Spleen (tissue), 11 donors: ENCODE data around the gene KRTCAP2. TPM values are rescaled to one million over a fixed set of nuclear protein-coding genes. Genes with fewer than 3 reads are reported as not detected.

ENCODE experiments used
- DNase-seq: peaks from one replicate; pipeline ENCODE4 v3.0.0-alpha.2; 2020
- H3K27ac ChIP-seq, 8 donors: fragments of 200-600 bp; sonication (generic) in 7 of 8; 1 replicate in 4 of 8; 2 replicates in 4 of 8; pipeline versions ENCODE4 v1.5.0 to v1.8.0; 2016 to 2021; ENCODE audit warnings: inconsistent platforms in 4 of 8, mild to moderate bottlenecking in 4 of 8, moderate library complexity in 1 of 8
- H3K27me3 ChIP-seq, 7 donors: fragments of 200-600 bp; sonication (generic) in 6 of 7; replicated peaks in 1 of 7; 1 replicate in 4 of 7; 2 replicates in 3 of 7; pipeline versions ENCODE4 v1.5.0 to v1.8.0; 2016 to 2021; ENCODE audit warnings: inconsistent platforms in 3 of 7, mild to moderate bottlenecking in 1 of 7
- H3K36me3 ChIP-seq, 6 donors: fragments of 200-600 bp; sonication (generic) in 5 of 6; 1 replicate in 4 of 6; 2 replicates in 2 of 6; pipeline versions ENCODE4 v1.5.0 to v1.8.0; 2016 to 2021; ENCODE audit warnings: inconsistent platforms in 2 of 6
- H3K4me1 ChIP-seq, 6 donors: fragments of 200-600 bp; sonication (generic) in 5 of 6; 1 replicate in 3 of 6; 2 replicates in 3 of 6; pipeline versions ENCODE4 v1.5.0 to v1.8.0; 2016 to 2021; ENCODE audit warnings: inconsistent platforms in 3 of 6
- H3K4me3 ChIP-seq, 8 donors: fragments of 200-600 bp; sonication (generic) in 7 of 8; 1 replicate in 4 of 8; 2 replicates in 4 of 8; pipeline versions ENCODE4 v1.5.0 to v1.8.0; 2016 to 2021; ENCODE audit warnings: inconsistent platforms in 4 of 8, mild to moderate bottlenecking in 4 of 8, moderate library complexity in 2 of 8
- H3K9me3 ChIP-seq, 8 donors: fragments of 200-600 bp; sonication (generic) in 7 of 8; 1 replicate in 4 of 8; 2 replicates in 4 of 8; pipeline versions ENCODE4 v1.5.0 to v1.8.0; 2016 to 2021; ENCODE audit warnings: inconsistent platforms in 4 of 8
- POLR2A ChIP-seq, 3 donors: fragments of 450-650 bp; IDR thresholded peaks; one replicate each; pipeline ENCODE4 v1.5.1; 2017; ENCODE audit warnings: antibody characterized with exemption in 3 of 3, mild to moderate bottlenecking in 1 of 3
- POLR2AphosphoS5 ChIP-seq, 3 donors: sonication (generic); formaldehyde crosslinking; IDR thresholded peaks; one replicate each; pipeline ENCODE4 v1.5.1; 2017; ENCODE audit warnings: antibody characterized with exemption in 3 of 3
- WGBS, 5 donors: extraction: QIAGEN DNeasy Blood & Tissue Kit in 3 of 5; methylation state at CpG; one replicate each; pipeline versions ENCODE4 v1.1.5 to v1.1.7; 2013 to 2018; 5-methylcytosine and 5-hydroxymethylcytosine counted together
- intact Hi-C: fragments of 100-400 bp; cut with DNase I; formaldehyde crosslinking; loops from one replicate; pipeline ENCODE4 v1.15.0; 2023; ENCODE audit warnings: low total_unique reads
- polyA plus RNA-seq, 3 donors: library from polyadenylated mRNA; stranded (reverse); fragments of 200-250 nt; gene quantifications; one replicate each; pipeline ENCODE4 v1.2.1, GENCODE V29; 2013
- total RNA-seq, 7 donors: library from RNA; depleted of rRNA in 3 of 7; stranded (reverse); fragments of >200 nt in 3 of 7; fragmentation: NEBNext Ultra II Directional in 4 of 7; extraction: Animal tissue kit (Norgen Biotek cat#: 25700) in 4 of 7; gene quantifications; one replicate each; pipeline versions ENCODE4 v1.1.0 to v1.2.1, GENCODE V29; 2016 to 2021
- TF ChIP-seq, protein P1 (sequence below), 11 experiments: fragments of 200-600 bp in 7 of 11; fragments of 450-650 bp in 4 of 11; sonication (generic) in 4 of 11; IDR thresholded peaks in 8 of 11; conservative IDR thresholded peaks in 3 of 11; 1 replicate in 7 of 11; 2 replicates in 4 of 11; pipeline versions ENCODE4 v1.4.0 to v1.8.0; 2016 to 2021; ENCODE audit warnings: antibody characterized with exemption in 11 of 11, inconsistent platforms in 4 of 11, mild to moderate bottlenecking in 1 of 11
- donor health status: healthy with polysubstance abuse.
- donor health status: DM: no; HTN: no; CAD: no; lungs with moderate emphysema.
- donor health status: DM: no; HTN: no; CAD: no.
- donor health status: Bipolar disorder and iron deficiency.
- donor health status: healthy.
- donor health status: DM: no; HTN: no; CAD: no.
- donor health status: DM: yes; HTN: yes; CAD: no.

The KRTCAP2 gene
- total and polyA plus RNA-seq, 10 donors, result 113 to 203 (median 146) TPM

DNA sequence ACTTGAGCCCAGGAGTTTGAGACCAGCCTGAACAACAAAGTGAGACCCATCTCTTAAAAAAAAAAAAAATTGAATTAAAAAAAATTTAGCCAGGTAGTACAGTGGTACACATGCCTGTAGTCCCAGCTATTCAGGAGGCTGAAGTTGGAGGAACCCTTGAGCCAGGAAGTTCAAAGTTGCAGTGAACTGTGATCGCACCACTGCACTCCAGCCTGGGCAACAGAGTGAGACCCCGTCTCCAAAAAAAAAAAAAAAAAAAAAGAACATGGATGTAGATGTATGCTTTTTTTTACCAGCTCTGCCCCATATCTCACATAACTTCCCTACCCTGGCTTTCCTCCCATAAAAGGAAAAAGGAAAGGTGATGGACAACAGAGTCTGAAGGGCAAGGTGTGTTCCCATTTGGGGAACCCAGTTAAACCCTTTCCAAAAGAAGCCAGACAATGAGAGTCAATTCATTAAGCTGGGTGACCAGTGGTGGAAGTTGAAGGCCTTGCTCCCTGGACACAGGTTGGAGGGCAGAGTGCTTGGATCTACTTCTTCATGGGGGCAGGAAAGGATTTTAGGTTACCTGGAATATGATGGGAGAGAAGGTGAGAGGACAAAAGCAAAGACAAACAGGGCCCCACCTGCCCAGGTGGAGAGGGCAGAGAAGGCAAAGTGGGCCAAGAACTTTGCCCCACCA is 2.9 kb downstream of the KRTCAP2 start:
- intact Hi-C loops, result loop anchor here (10.0 kb wide), 1 partner anchor 55 kb away; no protein-coding TSS in a partner anchor
- Histone ChIP-seq H3K36me3 (peaks cover 0 to 31% (median 17%) of the 10 kb centered on the region in 6 donors), H3K27ac (no peak overlapping the region), H3K9me3 (no peaks in the 10 kb centered on the region), H3K4me3 (no peak overlapping the region), H3K4me1 (peaks cover 21 to 68% (median 53%) of the 10 kb centered on the region in 6 donors), H3K27me3 (peaks cover 0 to 18% (median 15%) of the 10 kb centered on the region in 7 donors)
- DNase-seq, result peak; percentile 6
- 88 to 100% (median 93%) methylated on average over 2 of the region's 2 CpGs for WGBS, 5 donors
- TF ChIP-seq, protein P1, sequence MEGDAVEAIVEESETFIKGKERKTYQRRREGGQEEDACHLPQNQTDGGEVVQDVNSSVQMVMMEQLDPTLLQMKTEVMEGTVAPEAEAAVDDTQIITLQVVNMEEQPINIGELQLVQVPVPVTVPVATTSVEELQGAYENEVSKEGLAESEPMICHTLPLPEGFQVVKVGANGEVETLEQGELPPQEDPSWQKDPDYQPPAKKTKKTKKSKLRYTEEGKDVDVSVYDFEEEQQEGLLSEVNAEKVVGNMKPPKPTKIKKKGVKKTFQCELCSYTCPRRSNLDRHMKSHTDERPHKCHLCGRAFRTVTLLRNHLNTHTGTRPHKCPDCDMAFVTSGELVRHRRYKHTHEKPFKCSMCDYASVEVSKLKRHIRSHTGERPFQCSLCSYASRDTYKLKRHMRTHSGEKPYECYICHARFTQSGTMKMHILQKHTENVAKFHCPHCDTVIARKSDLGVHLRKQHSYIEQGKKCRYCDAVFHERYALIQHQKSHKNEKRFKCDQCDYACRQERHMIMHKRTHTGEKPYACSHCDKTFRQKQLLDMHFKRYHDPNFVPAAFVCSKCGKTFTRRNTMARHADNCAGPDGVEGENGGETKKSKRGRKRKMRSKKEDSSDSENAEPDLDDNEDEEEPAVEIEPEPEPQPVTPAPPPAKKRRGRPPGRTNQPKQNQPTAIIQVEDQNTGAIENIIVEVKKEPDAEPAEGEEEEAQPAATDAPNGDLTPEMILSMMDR (IDR thresholded peaks at IDR 0.05 in 8 of 11, conservative IDR thresholded peaks at IDR 0.05 in 3 of 11), result no peak
- TF ChIP-seq POLR2AphosphoS5 (IDR thresholded peaks at IDR 0.05) (no peak), POLR2A (IDR thresholded peaks at IDR 0.05) (no peak)

DNA sequence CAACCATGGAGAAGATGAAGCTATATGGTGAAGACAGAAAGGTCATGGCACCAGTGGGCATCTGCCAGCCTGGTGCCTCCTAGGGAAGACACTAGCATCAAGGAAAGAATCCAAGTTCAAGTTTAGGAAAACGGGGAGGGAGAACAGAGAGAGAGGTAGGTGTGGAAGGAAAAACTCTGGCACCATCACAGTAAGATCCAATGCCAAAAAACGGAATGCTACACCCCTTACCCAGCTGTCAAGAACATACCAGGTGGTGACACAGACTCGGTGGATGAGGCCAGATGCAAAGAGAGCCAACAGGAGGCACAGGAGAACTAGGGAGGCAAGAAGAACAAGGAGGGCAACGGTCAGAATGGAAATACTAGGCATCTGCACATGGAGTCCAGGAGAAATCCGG is 3.6 kb downstream of the KRTCAP2 start:
- DNase-seq, result peak; percentile 14
- WGBS, 5 donors, result 76 to 93% (median 84%) methylated on average over 5 of the region's 5 CpGs
- H3K4me3 ChIP-seq, result no peak overlapping the region

GRCh38 chr1:155168456-155169210 is 4.5 kb downstream of the KRTCAP2 start:
- peaks cover 0 to 8% (median 0%) of the 10 kb centered on the region in 8 donors for H3K9me3 ChIP-seq
- peaks cover 0 to 31% (median 17%) of the 10 kb centered on the region in 6 donors for H3K36me3 ChIP-seq
- no peak overlapping the region for H3K27ac ChIP-seq
- DNase-seq, result peak; percentile 30
- H3K27me3 ChIP-seq, result peaks cover 0 to 2% (median 1%) of the 10 kb centered on the region in 7 donors
- no peak overlapping the region for H3K4me3 ChIP-seq
- peaks cover 21 to 52% (median 41%) of the 10 kb centered on the region in 6 donors for H3K4me1 ChIP-seq
- intact Hi-C loops, result loop anchor here (2.0 kb wide), 1 partner anchor 78 kb away; no protein-coding TSS in a partner anchor
- TF ChIP-seq POLR2AphosphoS5 (IDR thresholded peaks at IDR 0.05), result no peak
- TF ChIP-seq, protein P1 (IDR thresholded peaks at IDR 0.05 in 8 of 11, conservative IDR thresholded peaks at IDR 0.05 in 3 of 11), result no peak
- no peak for TF ChIP-seq POLR2A (IDR thresholded peaks at IDR 0.05)
- 80 to 93% (median 84%) methylated on average over 10 of the region's 10 CpGs for WGBS, 5 donors

More for the DNA sequence above, 3.6 kb downstream of the KRTCAP2 start:
- Histone ChIP-seq H3K27ac (no peak overlapping the region), H3K9me3 (peaks cover 0 to 5% (median 0%) of the 10 kb centered on the region in 8 donors), H3K4me1 (peaks cover 21 to 61% (median 50%) of the 10 kb centered on the region in 6 donors), H3K27me3 (peaks cover 0 to 11% (median 10%) of the 10 kb centered on the region in 7 donors), H3K36me3 (peaks cover 0 to 31% (median 17%) of the 10 kb centered on the region in 6 donors)
- intact Hi-C loops, result loop anchor here (2.0 kb wide), 1 partner anchor 79 kb away; no protein-coding TSS in a partner anchor
- TF ChIP-seq, protein P1 (IDR thresholded peaks at IDR 0.05 in 8 of 11, conservative IDR thresholded peaks at IDR 0.05 in 3 of 11), result no peak
- TF ChIP-seq POLR2AphosphoS5 (IDR thresholded peaks at IDR 0.05) (no peak), POLR2A (IDR thresholded peaks at IDR 0.05) (no peak)
